HTERT RPE-1 (cell line): Measurements from ENCODE around the gene PHPT1.
"Not testable (repeated sequence)": the region's sequence is repeated elsewhere in the genome, so short reads cannot be mapped to it uniquely, and the experiment has no call there.

Source experiments
- in situ Hi-C: fragments of 300-500 bp; cut with MboI; formaldehyde crosslinking; loops from 4 replicates; pipeline ENCODE4 v1.14.3; 2020; ENCODE audit warnings: low sequenced_read_pairs

The PHPT1 gene

DNA sequence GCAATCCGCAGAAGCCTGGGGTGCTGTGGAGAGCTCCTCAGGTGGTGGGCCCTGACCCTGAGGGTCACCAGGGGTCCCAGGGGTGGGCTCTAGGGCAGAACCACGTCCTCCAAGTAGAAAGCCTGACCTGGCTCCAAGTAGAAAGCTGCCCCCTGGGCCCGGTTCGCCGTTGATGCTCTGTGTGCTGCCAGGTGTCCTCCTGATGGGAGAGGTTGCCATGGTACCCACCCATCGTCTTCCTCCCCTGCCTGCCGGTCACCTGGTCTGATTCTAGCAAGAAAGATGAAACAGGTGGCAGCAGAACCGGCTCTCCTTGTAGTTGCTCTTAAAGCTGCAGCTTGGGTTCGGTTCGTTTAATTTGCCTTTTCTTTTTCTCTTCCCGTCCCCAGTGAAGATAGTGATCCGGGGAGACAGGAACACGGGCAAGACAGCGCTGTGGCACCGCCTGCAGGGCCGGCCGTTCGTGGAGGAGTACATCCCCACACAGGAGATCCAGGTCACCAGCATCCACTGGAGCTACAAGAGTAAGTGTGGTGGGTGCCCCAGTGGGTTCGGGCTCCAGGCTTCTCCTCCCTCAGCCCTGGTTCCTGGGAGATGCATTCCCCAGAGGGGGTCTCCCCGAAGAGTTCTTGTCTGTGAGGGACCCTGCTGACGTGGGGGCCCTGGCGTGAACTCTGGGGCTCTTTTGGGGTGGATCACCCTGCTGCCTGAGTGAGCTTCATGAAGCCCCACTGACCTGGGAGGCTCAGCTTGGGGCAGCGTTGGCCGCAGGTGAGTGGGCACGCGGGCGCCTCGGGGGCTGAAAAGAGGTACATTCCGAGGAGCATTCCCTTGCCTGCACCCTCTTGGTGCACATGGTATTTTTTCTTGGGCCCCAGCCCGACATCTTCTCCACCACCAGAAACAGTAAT lies 25.8 kb upstream of the PHPT1 start:
- in situ Hi-C loops = no loop called here

DNA sequence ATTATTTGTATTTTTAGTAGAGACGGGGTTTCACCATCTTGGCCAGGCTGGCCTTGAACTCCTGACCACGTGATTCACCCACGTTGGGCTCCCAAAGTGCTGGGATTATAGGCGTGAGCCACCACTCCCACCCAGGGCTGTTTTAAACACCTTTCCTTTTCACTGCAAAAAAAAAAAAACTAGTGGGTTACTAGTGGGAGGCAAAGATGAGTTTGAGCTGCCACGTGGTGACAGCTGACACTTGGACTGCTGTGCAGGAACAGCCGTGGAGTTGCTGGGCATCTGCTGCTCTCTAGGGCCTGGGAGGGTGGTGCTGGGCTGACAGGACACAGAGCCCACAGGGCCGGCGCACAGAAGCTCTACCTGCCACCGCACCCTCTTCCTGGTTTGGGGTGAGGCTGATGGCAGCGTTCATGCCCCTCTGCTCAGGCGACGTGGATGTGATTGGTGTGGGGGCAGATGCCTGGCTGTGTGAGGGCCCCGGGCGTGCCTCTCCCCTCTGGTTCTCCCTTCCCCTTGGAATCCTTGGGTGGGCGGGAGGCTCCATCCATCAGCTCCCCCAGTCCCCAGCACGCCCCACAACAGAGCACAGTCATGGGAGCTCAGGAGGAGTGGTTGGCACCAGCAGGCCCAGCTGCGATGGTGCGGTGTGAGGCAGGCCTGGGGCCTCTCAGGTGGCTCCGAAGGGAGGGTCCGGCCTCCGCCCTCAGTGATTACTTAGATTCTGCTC lies 24.5 kb upstream of the PHPT1 start:
- in situ Hi-C loops = no loop called here

DNA sequence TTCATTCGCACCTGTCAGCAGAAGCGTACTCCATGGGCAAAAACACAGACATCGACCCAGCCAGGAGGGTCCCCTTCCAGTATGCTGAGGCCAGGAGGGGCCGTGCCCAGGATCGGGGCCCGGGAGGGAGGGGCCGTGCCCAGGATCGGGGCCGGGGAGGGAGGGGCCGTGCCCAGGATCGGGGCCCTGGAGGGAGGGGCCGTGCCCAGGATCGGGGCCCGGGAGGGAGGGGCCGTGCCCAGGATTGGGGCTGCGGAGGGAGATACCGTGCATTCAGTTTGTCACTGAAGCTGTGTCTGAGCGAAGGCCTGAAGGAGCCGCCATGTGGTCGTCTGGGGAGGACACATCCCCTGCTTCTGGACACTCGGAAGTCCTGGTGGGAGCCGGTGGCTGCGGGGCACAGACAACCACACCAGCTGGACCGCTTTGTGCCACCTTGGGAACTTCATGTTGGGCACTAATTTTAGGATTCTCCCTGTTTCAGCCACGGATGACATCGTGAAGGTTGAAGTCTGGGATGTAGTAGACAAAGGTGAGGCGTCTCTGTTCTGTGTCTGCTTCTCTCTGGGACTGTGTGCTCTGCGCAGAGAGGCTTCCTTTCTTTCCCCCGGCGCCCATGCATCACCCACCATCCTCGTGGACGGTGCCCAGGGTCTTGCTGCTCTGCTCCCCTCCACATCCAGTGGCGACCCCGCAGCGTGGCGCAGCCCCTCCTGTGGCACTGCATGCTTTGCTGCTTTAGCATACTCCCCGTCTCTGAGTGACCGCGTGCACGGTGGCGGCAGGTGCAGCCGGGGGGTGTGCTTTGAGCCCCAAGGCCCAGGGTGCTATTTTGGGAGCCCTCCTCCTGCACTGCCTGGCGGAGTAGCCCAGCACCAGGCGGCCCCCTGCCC lies 23.7 kb upstream of the PHPT1 start:
- in situ Hi-C loops = no loop called here

DNA sequence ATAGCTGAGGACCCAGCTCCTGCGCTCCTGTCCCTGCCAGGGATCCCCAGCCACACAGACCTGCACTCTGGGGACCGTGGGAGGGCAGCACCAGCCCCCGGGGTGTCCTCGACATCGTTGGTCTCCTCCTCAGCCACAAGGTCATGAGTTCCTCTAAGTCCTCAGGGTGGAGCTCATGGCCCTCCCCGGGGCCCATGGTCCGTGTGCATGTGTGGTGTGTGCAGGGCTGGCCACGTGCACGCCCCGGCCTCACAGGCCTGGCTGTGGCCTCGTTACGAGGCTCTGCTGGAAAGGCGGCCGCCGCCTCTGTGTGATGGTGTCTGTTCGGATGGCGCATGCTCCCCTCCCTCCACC lies 23.0 kb upstream of the PHPT1 start:
- in situ Hi-C loops = no loop called here

DNA sequence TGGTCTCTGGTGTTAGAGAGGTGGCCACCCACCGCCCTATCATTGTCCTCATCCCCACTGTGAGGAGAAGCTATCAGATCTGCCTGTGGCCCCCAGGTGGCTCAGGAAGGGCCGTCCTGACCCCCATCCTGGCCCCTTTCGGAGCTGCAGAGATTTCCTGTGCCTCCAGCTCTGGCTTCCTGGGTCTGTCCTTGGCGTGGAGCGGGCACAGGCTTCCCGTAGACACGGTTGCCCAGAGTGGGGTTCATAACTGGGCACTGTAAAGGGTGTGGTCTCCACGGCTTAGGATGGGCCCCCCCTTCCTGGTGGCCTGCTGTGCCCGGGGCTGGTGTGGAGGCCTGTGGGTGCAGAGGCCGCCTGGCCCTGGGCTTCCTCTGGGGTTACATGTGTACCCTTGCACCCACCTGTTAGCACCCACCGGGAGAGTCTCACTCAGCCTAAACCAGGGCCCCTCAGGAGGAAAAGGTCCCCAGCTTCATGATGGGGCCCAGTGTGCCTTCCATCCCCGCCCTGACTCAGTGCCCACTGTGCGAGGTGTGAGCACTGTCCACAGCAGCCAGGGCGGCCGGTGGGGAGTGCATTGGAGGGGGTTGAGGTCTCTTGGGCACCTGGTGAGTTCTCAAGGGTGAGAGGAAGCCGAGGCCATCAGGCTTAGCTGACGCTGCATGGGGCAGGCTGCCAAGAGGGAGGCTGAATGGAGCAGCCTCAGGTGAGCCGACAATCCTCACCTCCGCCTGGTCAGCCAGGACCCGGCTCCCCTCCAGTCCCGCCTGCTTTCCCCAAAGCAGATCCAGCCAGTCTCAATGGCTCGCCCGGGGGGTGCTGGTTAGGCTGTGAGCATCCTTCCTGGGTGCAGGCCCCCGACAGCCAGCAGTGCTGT lies 22.3 kb upstream of the PHPT1 start:
- in situ Hi-C loops = no loop called here

DNA sequence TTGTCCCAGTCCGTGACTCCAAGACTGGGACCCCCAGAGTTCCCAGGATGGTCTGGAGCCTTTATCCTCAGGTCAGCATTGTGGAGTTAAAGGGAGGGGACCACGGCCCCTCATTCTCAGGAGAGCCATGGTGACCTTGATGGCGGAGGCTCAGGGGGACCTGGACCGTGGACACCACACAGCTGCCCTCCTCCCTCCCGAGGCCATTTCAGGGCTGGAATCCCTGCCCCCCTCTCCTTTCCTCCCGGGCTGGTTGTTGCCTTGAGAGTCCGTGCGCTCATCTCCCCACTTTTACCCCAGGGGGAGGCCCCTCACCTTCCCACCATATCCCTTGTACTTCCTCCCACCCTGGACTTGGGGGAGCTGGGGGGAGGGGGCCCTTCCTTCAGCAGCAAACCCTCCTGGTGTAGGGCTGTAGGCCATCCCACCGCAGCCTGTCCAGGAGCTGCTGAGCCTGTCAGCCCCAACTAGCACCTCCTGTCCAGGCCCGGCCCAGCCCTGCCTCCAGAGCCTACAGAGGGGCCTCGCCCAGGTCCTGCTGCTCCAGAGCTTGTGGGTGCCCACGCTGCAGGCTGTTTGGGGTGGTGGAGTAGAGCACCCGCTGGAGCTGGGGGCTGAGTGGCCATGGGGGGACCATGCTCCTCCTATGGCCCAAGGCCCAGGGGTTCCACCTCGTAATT lies 21.3 kb upstream of the PHPT1 start:
- in situ Hi-C loops = no loop called here

DNA sequence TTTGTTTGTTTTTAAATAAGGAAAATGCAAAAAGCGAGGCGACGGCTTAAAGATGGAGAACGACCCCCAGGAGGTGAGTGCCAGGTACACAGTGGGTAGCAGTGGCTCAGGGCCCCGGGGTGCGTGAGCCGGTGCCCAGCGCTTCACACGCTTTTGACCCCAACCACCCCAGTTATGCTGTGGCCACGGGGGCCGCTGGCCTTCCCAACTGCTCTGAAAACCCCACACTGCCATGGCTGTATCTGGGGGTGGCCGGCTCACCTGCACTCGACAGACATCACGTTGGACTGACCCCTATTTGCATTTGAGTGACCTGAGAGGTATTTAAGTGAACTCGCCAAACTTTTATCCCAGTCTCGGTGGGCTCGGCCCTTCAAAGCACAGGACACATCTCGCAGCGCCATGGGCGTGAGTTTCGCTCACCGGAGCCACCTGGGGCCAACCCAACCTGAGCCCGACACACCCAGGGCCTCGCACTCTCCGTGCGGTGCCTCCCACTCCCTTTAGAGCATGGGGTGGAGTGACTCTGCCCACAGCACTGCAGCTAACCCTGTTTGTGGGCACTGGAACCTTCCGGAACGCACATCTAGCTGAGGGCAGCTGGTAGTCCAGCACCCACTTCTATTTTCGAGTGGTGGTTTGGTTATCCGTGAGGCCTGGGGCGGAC lies 20.6 kb upstream of the PHPT1 start:
- in situ Hi-C loops = no loop called here

DNA sequence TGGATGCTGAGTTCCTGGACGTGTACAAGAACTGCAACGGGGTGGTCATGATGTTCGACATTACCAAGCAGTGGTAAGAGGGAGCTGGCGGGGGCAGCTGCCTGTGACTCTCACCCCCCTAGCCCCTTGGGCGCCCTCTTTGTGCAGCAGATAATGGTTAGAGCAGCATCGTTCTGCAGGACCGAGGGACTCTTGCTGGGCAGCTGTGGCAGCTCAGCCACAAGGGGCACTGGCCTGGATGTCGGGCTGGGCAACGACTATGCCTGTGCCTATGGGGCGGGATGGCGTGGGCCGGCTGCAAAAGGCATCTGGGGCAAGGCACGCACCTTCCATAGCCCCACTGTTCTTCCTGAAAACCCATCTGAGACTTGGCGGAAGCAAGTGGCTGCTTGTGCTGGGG lies 19.8 kb upstream of the PHPT1 start:
- in situ Hi-C loops = no loop called here

DNA sequence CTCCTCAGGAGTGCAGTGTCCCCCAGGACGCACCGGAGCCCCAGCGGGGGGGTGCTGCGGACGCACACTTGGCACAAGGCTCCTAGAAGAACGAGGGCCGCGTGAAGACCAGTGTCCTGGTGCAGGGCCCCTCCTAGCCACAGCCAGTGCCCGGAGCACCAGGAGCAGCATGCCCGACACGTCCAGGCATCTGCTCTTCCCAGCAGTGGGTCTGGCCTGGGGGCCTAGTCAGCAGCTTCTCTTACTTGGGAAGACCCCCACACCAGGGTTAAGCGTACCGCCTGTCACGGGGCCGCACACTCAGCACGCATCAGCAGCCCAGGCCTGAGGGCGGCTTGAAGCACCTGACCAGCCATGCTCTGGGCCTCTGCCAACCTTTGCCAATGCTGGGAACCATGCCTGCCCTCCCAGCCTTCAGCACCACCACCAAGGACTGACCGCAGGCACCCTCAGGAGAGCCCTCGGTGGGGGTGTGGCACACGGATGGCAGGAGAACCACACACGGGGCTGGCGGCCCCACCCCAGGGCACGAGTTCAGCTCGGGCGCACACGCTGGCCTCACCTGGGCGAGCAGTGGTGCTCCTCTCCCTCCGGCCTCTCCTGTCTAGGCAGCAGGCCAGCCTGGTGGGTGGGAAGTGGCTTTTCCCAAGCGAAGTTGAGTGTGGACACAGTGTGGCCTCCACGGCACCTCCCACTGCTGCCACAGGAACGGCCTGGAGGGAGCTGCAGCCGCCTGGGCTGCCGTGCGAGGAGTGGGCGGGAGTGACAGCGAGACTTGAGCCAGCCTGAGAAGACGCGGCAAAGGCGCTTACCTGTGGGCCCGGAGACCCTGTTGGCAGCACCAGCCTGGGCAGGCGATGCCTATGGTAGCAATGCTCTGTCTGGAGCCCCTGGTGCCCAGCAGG lies 19.0 kb upstream of the PHPT1 start:
- in situ Hi-C loops = no loop called here

DNA sequence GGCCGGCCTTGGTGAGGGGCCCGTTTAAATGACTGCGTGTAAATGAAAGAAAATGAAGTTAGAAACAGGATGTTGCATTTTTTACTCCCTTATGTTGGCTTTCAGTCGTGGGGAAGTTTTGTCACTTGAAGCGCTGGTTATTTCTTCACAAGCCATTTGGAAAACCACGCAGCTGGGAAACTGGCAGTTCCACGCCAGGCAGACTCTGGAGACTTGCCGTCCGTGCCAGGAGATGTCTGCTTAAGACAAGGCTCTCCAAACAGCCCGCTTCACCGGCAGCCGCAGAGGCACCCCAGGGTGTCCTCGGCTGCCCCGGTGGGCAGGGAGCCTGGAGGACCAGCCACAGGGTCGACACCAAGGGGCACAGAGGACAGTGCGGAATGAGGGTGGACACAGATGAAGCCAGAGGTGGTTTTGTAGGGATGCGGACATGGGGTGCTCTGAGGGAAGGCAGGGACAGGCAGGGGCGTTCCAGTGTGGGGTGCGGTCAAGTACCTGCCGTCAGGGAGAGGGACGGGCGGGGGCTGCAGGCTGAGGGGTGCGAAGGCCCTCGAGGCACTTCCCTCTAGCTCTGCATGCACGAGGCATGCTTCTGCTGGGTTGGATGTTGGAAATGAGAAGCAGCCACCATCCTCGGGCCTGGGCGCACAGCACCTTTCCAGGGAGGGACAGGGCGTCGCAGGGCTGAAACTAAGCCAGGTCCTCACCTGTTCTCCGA lies 18.0 kb upstream of the PHPT1 start:
- in situ Hi-C loops = no loop called here

DNA sequence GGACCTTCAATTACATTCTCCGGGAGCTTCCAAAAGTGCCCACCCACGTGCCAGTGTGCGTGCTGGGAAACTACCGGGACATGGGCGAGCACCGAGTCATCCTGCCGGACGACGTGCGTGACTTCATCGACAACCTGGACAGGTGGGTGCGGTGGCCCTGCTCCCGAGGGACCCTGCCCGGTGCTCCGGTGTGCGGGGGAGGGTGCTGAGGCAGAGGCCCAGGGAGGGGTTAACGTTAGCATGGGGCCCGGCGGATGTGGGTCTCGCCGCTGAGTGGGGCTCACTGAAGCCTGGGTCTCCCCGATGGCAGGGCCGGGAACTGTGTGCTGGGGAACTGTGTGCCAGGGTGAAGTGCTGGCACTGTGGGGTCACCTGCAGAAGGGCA lies 17.5 kb upstream of the PHPT1 start:
- in situ Hi-C loops = no loop called here

DNA sequence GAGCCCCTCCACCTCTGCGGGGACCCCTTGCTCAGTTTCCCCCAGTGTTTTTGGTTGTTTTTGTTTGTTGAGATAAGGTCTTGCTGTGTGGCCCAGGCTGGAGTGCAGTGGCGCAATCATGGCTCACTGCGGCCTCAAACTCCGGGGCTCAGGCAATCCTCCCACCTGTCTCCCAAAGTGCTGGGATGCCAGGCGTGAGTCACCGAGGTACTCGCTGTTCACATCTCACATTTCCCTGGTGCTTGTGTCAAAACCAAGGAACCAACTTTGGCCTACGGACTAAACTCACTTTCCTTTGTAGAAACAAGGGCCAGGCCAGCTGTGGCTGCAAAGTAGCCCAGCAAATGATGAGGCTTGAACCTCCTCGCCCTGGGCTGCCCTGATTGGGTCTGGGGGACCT lies 16.6 kb upstream of the PHPT1 start:
- in situ Hi-C loops = no loop called here

DNA sequence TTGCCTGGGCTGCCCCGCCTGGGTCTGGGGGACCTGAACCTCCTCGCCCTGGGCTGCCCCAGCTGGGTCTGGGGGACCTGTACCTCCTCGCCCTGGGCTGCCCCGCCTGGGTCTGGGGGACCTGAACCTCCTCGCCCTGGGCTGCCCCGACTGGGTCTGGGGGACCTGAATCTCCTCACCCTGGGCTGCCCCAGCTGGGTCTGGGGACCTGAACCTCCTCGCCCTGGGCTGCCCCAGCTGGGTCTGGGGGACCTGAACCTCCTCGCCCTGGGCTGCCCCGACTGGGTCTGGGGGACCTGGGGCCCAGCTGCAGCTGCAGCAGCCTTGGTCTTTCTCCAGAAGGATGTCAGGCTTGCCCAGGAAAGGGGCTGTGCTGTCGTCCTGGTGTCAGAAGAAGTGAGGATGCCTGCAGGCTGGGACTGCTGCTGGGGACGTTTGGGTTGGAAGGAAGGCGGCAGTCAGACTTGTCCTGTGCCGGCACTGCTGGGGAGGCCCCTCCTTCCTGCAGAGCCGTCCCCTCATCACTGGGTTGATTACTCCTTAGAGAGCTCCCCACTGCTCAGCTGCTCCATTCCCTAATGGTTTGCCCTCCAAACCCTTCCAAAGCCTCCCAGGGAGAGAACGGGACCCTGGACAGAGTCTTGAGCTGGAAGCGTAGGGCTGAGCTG lies 15.7 kb upstream of the PHPT1 start:
- in situ Hi-C loops = not testable (repeated sequence)

DNA sequence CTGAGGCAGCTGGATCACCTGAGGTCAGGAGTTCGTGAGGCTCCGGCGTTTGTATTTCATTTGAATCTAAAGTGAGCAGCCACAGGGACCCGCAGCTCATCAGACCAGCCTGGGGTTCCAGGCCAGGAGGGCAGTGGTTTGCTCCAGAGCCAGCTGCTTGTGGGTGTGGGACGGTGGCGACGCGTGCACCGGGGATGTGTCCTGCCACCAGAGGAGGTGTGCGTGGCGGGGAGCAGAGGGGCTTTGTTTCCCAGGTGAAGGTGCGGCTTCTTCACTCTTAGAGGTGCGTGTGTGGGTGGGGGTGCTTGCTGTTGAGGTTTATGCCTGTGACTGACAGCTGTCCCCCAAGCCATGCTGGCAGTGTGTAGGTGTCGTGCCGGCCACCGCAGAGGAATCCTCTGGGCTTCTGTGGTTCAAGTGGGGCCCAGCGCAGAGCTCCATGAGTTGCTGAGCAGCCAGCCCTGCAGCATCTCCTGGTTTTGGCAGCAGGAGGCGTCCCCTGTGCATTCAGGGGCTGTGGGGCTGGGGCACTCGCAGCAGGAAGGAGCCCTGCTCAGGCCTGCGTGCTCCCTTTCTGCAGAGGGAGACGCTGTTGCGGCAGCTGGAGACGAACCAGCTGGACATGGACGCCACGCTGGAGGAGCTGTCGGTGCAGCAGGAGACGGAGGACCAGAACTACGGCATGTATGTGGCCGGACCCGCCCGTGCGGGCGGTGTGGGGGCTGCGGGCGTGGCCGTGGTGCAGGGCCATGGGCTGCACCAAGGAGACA lies 13.9 kb upstream of the PHPT1 start:
- in situ Hi-C loops = no loop called here

DNA sequence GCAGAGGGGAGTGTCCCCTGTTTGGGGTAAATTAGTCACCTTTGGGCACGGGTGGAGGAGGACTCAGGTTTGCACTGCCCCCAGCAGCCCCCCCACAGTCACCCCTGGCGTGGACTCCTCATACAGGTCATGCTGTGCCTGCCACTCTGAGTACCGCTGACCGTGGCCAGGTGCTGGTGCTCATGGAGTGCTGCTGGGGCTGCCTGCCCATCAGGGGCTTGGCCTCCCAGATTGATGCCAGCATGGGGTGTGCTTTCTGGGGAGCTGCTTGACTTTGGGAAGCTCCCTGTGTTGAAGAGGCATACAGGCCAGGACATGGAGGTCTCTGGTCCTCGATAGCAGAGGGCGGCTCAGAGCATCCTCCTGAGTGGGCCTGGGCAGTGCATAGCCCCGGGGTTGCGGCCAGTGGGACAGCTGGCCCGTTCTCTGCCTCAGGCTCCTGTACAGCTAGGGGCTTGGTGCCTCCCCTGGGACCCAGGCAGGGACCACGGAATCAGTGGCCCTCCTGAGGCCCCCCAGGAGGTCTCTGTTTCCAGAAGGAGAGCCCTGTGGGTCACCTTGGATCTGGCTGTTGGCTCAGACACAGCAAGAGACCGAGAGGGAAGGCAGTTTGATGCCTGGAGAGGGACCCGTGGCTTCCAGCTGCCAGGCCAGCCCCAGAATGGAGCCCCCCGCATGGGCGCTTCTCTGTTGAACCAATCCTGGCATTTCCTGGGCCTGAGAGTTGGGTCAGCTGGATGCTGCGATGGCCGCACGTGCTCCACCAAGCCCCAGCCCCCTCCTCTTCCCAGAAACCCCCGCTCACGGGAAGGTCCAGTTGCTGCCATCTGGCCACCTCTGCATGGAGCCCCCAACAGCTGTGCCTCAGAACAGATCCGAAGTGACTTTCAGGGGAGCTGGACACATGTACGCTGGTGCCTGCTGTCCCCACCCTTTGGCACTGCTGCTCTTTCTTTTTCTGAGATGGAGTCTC lies 13.0 kb upstream of the PHPT1 start:
- in situ Hi-C loops = no loop called here
